HG02938 (cell line): Measurements from ENCODE around the gene CABP5.
"Not testable (repeated sequence)": the region's sequence is repeated elsewhere in the genome, so short reads cannot be mapped to it uniquely, and the experiment has no call there.

Source experiments
- ATAC-seq: cut with Tn5 transposase; IDR thresholded peaks from one replicate; pipeline ENCODE4 v1.9.1; 2021; ENCODE audit warnings: mild to moderate bottlenecking, moderate library complexity; ENCODE audit not compliant: unreplicated experiment

The CABP5 gene

GRCh38 chr19:48043675-48044258 is at the start of gene CABP5:
Gene CABP5 (minus strand): TSS chr19:48044079. CDS start chr19:48043922, 157 bp downstream.
- no peak for ATAC-seq

GRCh38 chr19:48091111-48091718 is 47.3 kb upstream of the CABP5 start:
- ATAC-seq = not testable (repeated sequence)

GRCh38 chr19:48090281-48090802 is 46.5 kb upstream of the CABP5 start:
- ATAC-seq = no peak

GRCh38 chr19:48088991-48089390 is 45.1 kb upstream of the CABP5 start:
- not testable (repeated sequence) for ATAC-seq

GRCh38 chr19:48085904-48086864 is 42.3 kb upstream of the CABP5 start:
- no peak for ATAC-seq

- ATAC-seq = no peak
Measured at GRCh38 chr19:48085076-48085475, 41.2 kb upstream of the CABP5 start.

- no peak for ATAC-seq
Measured at GRCh38 chr19:48081106-48081505, 37.2 kb upstream of the CABP5 start.

- not testable (repeated sequence) for ATAC-seq
Measured at GRCh38 chr19:48070177-48070769, 26.4 kb upstream of the CABP5 start.

GRCh38 chr19:48069435-48069834 is 25.6 kb upstream of the CABP5 start:
- no peak for ATAC-seq

GRCh38 chr19:48064509-48064908 is 20.6 kb upstream of the CABP5 start:
- ATAC-seq = no peak

GRCh38 chr19:48061401-48062344 is 17.8 kb upstream of the CABP5 start:
- no peak for ATAC-seq

GRCh38 chr19:48060381-48060780 is 16.5 kb upstream of the CABP5 start:
- ATAC-seq = no peak

GRCh38 chr19:48059331-48059730 is 15.5 kb upstream of the CABP5 start:
- no peak for ATAC-seq

GRCh38 chr19:48053856-48054255 is 10.0 kb upstream of the CABP5 start:
- no peak for ATAC-seq

GRCh38 chr19:48053076-48053475 is 9.2 kb upstream of the CABP5 start:
- no peak for ATAC-seq

GRCh38 chr19:48051335-48052033 is 7.6 kb upstream of the CABP5 start:
- ATAC-seq = no peak

GRCh38 chr19:48044561-48044960 is 682 bp upstream of the CABP5 start:
- no peak for ATAC-seq

- no peak for ATAC-seq
Measured at GRCh38 chr19:48041877-48042580, 1.9 kb downstream of the CABP5 start.

GRCh38 chr19:48036765-48037164 is 7.1 kb downstream of the CABP5 start:
- ATAC-seq = no peak
